HG02943 (cell line): ENCODE results near the gene AAK1.
"Not testable (repeated sequence)": the region's sequence is repeated elsewhere in the genome, so short reads cannot be mapped to it uniquely, and the experiment has no call there.

Source experiments
- ATAC-seq: cut with Tn5 transposase; IDR thresholded peaks from one replicate; pipeline ENCODE4 v1.9.1; 2021; ENCODE audit warnings: mild to moderate bottlenecking, low read depth, moderate library complexity; ENCODE audit not compliant: unreplicated experiment

The AAK1 gene

GRCh38 chr2:69660637-69661036 lies 17.1 kb upstream of the AAK1 start:
- ATAC-seq: no peak

GRCh38 chr2:69659941-69660483 lies 16.5 kb upstream of the AAK1 start:
- no peak for ATAC-seq

GRCh38 chr2:69659349-69659748 lies 15.8 kb upstream of the AAK1 start:
- ATAC-seq: no peak

- ATAC-seq: no peak
Measured at GRCh38 chr2:69652206-69652605, 8.7 kb upstream of the AAK1 start.

- ATAC-seq: not testable (repeated sequence)
Measured at GRCh38 chr2:69647196-69647595, 3.7 kb upstream of the AAK1 start.

GRCh38 chr2:69646714-69647113 lies 3.2 kb upstream of the AAK1 start:
- ATAC-seq: no peak

- no peak for ATAC-seq
Measured at GRCh38 chr2:69645921-69646320, 2.4 kb upstream of the AAK1 start.

- ATAC-seq: no peak
Measured at GRCh38 chr2:69645031-69645431, 1.5 kb upstream of the AAK1 start.

- ATAC-seq: no peak
Measured at GRCh38 chr2:69644506-69644979, 1.0 kb upstream of the AAK1 start.

- ATAC-seq: peak; percentile 3
Measured at GRCh38 chr2:69642709-69643601, 584 bp downstream of the AAK1 start.

GRCh38 chr2:69641887-69642708 lies 1.4 kb downstream of the AAK1 start:
- no peak for ATAC-seq

GRCh38 chr2:69641471-69641870 lies 2.1 kb downstream of the AAK1 start:
- no peak for ATAC-seq

- ATAC-seq: no peak
Measured at GRCh38 chr2:69639266-69639665, 4.3 kb downstream of the AAK1 start.

GRCh38 chr2:69638630-69639029 lies 4.9 kb downstream of the AAK1 start:
- no peak for ATAC-seq

GRCh38 chr2:69637923-69638322 lies 5.6 kb downstream of the AAK1 start:
- no peak for ATAC-seq

- no peak for ATAC-seq
Measured at GRCh38 chr2:69636395-69636794, 7.1 kb downstream of the AAK1 start.

GRCh38 chr2:69635432-69635831 lies 8.1 kb downstream of the AAK1 start:
- ATAC-seq: no peak

- no peak for ATAC-seq
Measured at GRCh38 chr2:69634196-69634821, 9.2 kb downstream of the AAK1 start.

- no peak for ATAC-seq
Measured at GRCh38 chr2:69631402-69631801, 12.1 kb downstream of the AAK1 start.

GRCh38 chr2:69629921-69630608 lies 13.5 kb downstream of the AAK1 start:
- ATAC-seq: no peak
